SK-N-SH treated with all-trans-retinoic acid at 6 μM for 48 hours (cell line): ENCODE results near the gene SEMA4B.

Experiments used
- ATAC-seq: fragments of 200-7000 bp; cut with Tn5 transposase; 3 replicates; pipeline ENCODE4 v1.9.1; 2020; ENCODE audit warnings: mild to moderate bottlenecking, moderate library complexity
- ARNTL ChIP-seq: fragments of 450-650 bp; formaldehyde crosslinking; IDR thresholded peaks from 2 replicates; pipeline ENCODE4 v1.5.0; 2020; ENCODE audit warnings: low read depth, mild to moderate bottlenecking, moderate library complexity, borderline replicate concordance
- BACH2 ChIP-seq: fragments of 250-450 bp; sonication (Bioruptor Pico); IDR thresholded peaks from 2 replicates; pipeline ENCODE4 v1.9.0; 2021; ENCODE audit warnings: mild to moderate bottlenecking, borderline replicate concordance
- CSDC2 ChIP-seq: fragments of 250-450 bp; sonication (Bioruptor Pico); IDR thresholded peaks from 2 replicates; pipeline ENCODE4 v1.5.0; 2020; ENCODE audit warnings: mild to moderate bottlenecking, moderate library complexity
- GLIS3 ChIP-seq: fragments of 250-450 bp; sonication (Bioruptor Pico); IDR thresholded peaks from 2 replicates; pipeline ENCODE4 v1.5.0; 2020; ENCODE audit warnings: mild to moderate bottlenecking, moderate library complexity
- OSR1 ChIP-seq: fragments of 250-450 bp; sonication (Bioruptor Pico); IDR thresholded peaks from 2 replicates; pipeline ENCODE4 v1.8.0; 2022; ENCODE audit warnings: moderate library complexity, mild to moderate bottlenecking, inconsistent platforms
- PPARA ChIP-seq: fragments of 250-450 bp; sonication (Bioruptor Pico); IDR thresholded peaks from 2 replicates; pipeline ENCODE4 v1.5.0; 2020; ENCODE audit warnings: mild to moderate bottlenecking, borderline replicate concordance
- RARB ChIP-seq: fragments of 250-450 bp; sonication (Bioruptor Pico); IDR thresholded peaks from 2 replicates; pipeline ENCODE4 v1.8.0; 2021; ENCODE audit warnings: mild to moderate bottlenecking, moderate library complexity
- SNAI2 ChIP-seq: fragments of 250-450 bp; sonication (Bioruptor Pico); IDR thresholded peaks from 2 replicates; pipeline ENCODE4 v1.5.0; 2020; ENCODE audit warnings: mild to moderate bottlenecking, moderate library complexity
- TCF4 ChIP-seq: fragments of 250-450 bp; sonication (Bioruptor Pico); IDR thresholded peaks from 2 replicates; pipeline ENCODE4 v1.8.0; 2021; ENCODE audit warnings: mild to moderate bottlenecking, moderate library complexity, borderline replicate concordance
- ZFP3 ChIP-seq: fragments of 250-450 bp; sonication (Bioruptor Pico); IDR thresholded peaks from 2 replicates; pipeline ENCODE4 v1.5.0; 2020; ENCODE audit warnings: mild to moderate bottlenecking, moderate library complexity
- ZFP30 ChIP-seq: fragments of 450-650 bp; formaldehyde crosslinking; IDR thresholded peaks from 2 replicates; pipeline ENCODE4 v1.5.0; 2022; ENCODE audit warnings: mild to moderate bottlenecking, moderate library complexity
- ZNF565 ChIP-seq: fragments of 450-650 bp; formaldehyde crosslinking; conservative IDR thresholded peaks from 2 replicates; pipeline ENCODE4 v1.5.0; 2020; ENCODE audit warnings: low read depth, mild to moderate bottlenecking, moderate library complexity
- ZNF8 ChIP-seq: fragments of 450-650 bp; formaldehyde crosslinking; IDR thresholded peaks from 2 replicates; pipeline ENCODE4 v1.5.0; 2020; ENCODE audit warnings: mild to moderate bottlenecking, moderate library complexity
- TF ChIP-seq, protein P1 (sequence below): fragments of 250-450 bp; sonication (Bioruptor Pico); IDR thresholded peaks from 2 replicates; pipeline ENCODE4 v1.5.0; 2020; ENCODE audit warnings: mild to moderate bottlenecking, moderate library complexity
- TF ChIP-seq, protein P2 (sequence below): fragments of 250-450 bp; sonication (Bioruptor Pico); IDR thresholded peaks from 2 replicates; pipeline ENCODE4 v1.5.1; 2021; ENCODE audit warnings: mild to moderate bottlenecking, moderate library complexity
- TF ChIP-seq, protein P3 (sequence below): fragments of 250-450 bp; sonication (Bioruptor Pico); IDR thresholded peaks from 2 replicates; pipeline ENCODE4 v1.8.0; 2021; ENCODE audit warnings: low read depth, mild to moderate bottlenecking, moderate library complexity, borderline replicate concordance
- TF ChIP-seq, protein P4 (sequence below): fragments of 250-450 bp; sonication (Bioruptor Pico); IDR thresholded peaks from 2 replicates; pipeline ENCODE4 v1.8.0; 2020; ENCODE audit warnings: mild to moderate bottlenecking, moderate library complexity, borderline replicate concordance
- TF ChIP-seq, protein P5 (sequence below): fragments of 250-450 bp; sonication (Bioruptor Pico); IDR thresholded peaks from 2 replicates; pipeline ENCODE4 v1.5.1; 2020; ENCODE audit warnings: low read depth, mild to moderate bottlenecking, moderate library complexity

SEMA4B gene

DNA sequence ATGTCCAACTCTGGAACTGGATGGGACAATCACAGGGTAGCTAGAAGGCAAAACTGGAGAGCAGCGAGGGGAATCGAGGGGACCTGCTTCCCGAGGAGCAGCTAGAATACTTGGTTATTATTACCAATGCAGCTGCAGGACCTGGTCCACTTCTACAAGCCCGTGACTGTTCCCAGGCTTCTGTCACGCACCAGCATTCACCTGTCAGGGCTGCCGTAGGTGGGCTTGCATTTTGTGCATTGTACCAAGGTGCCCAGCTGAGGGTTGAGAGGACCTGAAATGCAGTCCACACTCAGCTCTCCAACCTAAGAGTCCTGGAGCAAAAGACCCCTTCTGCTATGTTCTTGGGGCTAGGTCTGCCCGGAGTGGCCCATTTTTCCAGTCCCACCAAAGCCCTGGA, 2.3 kb downstream of the SEMA4B start:
- ATAC-seq: no peak
- TF ChIP-seq PPARA (CRISPR knock-in tag) (no peak), ZNF8 (CRISPR knock-in tag) (no peak), GLIS3 (CRISPR knock-in tag) (no peak), OSR1 (CRISPR knock-in tag) (no peak), SNAI2 (CRISPR knock-in tag) (no peak), ZFP30 (no peak), ARNTL (CRISPR knock-in tag) (no peak), RARB (CRISPR knock-in tag) (no peak), ZNF565 (CRISPR knock-in tag) (no peak), BACH2 (no peak), TCF4 (CRISPR knock-in tag) (no peak), CSDC2 (CRISPR knock-in tag) (no peak)
- TF ChIP-seq, protein P1, sequence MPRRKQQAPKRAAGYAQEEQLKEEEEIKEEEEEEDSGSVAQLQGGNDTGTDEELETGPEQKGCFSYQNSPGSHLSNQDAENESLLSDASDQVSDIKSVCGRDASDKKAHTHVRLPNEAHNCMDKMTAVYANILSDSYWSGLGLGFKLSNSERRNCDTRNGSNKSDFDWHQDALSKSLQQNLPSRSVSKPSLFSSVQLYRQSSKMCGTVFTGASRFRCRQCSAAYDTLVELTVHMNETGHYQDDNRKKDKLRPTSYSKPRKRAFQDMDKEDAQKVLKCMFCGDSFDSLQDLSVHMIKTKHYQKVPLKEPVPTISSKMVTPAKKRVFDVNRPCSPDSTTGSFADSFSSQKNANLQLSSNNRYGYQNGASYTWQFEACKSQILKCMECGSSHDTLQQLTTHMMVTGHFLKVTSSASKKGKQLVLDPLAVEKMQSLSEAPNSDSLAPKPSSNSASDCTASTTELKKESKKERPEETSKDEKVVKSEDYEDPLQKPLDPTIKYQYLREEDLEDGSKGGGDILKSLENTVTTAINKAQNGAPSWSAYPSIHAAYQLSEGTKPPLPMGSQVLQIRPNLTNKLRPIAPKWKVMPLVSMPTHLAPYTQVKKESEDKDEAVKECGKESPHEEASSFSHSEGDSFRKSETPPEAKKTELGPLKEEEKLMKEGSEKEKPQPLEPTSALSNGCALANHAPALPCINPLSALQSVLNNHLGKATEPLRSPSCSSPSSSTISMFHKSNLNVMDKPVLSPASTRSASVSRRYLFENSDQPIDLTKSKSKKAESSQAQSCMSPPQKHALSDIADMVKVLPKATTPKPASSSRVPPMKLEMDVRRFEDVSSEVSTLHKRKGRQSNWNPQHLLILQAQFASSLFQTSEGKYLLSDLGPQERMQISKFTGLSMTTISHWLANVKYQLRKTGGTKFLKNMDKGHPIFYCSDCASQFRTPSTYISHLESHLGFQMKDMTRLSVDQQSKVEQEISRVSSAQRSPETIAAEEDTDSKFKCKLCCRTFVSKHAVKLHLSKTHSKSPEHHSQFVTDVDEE (CRISPR knock-in tag): no peak
- TF ChIP-seq, protein P2, sequence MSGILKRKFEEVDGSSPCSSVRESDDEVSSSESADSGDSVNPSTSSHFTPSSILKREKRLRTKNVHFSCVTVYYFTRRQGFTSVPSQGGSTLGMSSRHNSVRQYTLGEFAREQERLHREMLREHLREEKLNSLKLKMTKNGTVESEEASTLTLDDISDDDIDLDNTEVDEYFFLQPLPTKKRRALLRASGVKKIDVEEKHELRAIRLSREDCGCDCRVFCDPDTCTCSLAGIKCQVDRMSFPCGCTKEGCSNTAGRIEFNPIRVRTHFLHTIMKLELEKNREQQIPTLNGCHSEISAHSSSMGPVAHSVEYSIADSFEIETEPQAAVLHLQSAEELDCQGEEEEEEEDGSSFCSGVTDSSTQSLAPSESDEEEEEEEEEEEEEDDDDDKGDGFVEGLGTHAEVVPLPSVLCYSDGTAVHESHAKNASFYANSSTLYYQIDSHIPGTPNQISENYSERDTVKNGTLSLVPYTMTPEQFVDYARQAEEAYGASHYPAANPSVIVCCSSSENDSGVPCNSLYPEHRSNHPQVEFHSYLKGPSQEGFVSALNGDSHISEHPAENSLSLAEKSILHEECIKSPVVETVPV: no peak
- TF ChIP-seq, protein P3, sequence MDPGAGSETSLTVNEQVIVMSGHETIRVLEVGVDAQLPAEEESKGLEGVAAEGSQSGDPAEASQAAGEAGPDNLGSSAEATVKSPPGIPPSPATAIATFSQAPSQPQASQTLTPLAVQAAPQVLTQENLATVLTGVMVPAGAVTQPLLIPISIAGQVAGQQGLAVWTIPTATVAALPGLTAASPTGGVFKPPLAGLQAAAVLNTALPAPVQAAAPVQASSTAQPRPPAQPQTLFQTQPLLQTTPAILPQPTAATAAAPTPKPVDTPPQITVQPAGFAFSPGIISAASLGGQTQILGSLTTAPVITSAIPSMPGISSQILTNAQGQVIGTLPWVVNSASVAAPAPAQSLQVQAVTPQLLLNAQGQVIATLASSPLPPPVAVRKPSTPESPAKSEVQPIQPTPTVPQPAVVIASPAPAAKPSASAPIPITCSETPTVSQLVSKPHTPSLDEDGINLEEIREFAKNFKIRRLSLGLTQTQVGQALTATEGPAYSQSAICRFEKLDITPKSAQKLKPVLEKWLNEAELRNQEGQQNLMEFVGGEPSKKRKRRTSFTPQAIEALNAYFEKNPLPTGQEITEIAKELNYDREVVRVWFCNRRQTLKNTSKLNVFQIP: no peak
- TF ChIP-seq, protein P4, sequence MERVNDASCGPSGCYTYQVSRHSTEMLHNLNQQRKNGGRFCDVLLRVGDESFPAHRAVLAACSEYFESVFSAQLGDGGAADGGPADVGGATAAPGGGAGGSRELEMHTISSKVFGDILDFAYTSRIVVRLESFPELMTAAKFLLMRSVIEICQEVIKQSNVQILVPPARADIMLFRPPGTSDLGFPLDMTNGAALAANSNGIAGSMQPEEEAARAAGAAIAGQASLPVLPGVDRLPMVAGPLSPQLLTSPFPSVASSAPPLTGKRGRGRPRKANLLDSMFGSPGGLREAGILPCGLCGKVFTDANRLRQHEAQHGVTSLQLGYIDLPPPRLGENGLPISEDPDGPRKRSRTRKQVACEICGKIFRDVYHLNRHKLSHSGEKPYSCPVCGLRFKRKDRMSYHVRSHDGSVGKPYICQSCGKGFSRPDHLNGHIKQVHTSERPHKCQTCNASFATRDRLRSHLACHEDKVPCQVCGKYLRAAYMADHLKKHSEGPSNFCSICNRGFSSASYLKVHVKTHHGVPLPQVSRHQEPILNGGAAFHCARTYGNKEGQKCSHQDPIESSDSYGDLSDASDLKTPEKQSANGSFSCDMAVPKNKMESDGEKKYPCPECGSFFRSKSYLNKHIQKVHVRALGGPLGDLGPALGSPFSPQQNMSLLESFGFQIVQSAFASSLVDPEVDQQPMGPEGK (CRISPR knock-in tag): no peak

DNA sequence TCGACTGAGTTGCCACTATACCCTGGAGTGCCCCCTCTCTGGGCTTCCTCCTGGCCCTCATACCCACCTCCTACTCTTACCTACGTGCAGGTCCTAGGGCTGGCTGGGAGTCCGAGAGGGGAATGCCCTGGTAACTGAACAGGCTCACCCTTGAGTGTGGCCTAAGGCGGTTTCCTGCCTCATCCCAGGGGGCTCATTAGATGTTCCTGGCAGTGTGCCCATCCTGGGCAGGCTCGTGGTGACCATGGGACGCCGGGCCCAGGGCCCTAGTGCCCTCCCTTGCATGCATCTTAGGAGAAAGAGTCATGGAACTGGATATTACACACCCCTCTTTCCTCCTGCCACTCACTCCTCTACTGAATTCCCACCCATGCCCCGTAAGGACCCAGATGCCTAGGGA, 2.8 kb downstream of the SEMA4B start:
- TF ChIP-seq, protein P5, sequence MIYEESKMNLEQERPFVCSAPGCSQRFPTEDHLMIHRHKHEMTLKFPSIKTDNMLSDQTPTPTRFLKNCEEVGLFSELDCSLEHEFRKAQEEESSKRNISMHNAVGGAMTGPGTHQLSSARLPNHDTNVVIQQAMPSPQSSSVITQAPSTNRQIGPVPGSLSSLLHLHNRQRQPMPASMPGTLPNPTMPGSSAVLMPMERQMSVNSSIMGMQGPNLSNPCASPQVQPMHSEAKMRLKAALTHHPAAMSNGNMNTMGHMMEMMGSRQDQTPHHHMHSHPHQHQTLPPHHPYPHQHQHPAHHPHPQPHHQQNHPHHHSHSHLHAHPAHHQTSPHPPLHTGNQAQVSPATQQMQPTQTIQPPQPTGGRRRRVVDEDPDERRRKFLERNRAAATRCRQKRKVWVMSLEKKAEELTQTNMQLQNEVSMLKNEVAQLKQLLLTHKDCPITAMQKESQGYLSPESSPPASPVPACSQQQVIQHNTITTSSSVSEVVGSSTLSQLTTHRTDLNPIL (CRISPR knock-in tag): no peak
- TF ChIP-seq, protein P2: no peak
- TF ChIP-seq, protein P4 (CRISPR knock-in tag): no peak
- TF ChIP-seq ZFP3 (CRISPR knock-in tag) (no peak), ARNTL (CRISPR knock-in tag) (no peak), GLIS3 (CRISPR knock-in tag) (no peak)
- no peak for ATAC-seq
